K562 (cell line): ENCODE measurements around the gene MEAF6. TPM values are rescaled to one million over a fixed set of nuclear protein-coding genes. Genes with fewer than 3 reads are reported as not detected.

Experiments
- ATF7 ChIP-seq: fragments of 450-650 bp; IDR thresholded peaks from 2 replicates; pipeline ENCODE4 v1.7.1; 2014; ENCODE audit warnings: mild to moderate bottlenecking, moderate library complexity
- CCAR2 ChIP-seq: fragments of 200-400 bp; formaldehyde crosslinking; IDR thresholded peaks from 2 replicates; pipeline ENCODE4 v1.6.1; 2017; ENCODE audit warnings: mild to moderate bottlenecking, low read depth, low read length
- CREBBP ChIP-seq: IDR thresholded peaks from one replicate; pipeline ENCODE4 v1.6.1; 2012; ENCODE audit warnings: low read depth, mild to moderate bottlenecking, control low read depth, inconsistent platforms, low read length
- DPF2 ChIP-seq: fragments of 450-650 bp; IDR thresholded peaks from 2 replicates; pipeline ENCODE4 v1.6.1; 2016
- FOXP4 ChIP-seq: sonication (generic); formaldehyde crosslinking; IDR thresholded peaks from 2 replicates; pipeline ENCODE4 v1.8.0; 2022; ENCODE audit warnings: mild to moderate bottlenecking, missing genetic modification reagents, borderline replicate concordance
- GTF2F1 ChIP-seq: IDR thresholded peaks from 2 replicates; pipeline ENCODE4 v1.6.1; 2011; ENCODE audit warnings: low read depth, low read length, improper control_type of control experiment
- HDAC3 ChIP-seq: fragments of 450-650 bp; IDR thresholded peaks from 2 replicates; pipeline ENCODE4 v1.6.1; 2018; ENCODE audit warnings: borderline replicate concordance, mild to moderate bottlenecking, moderate library complexity; ENCODE audit not compliant: partially characterized antibody
- HMG20A ChIP-seq: fragments of 450-650 bp; formaldehyde crosslinking; conservative IDR thresholded peaks from 2 replicates; pipeline ENCODE4 v1.4.0; 2020; ENCODE audit warnings: mild to moderate bottlenecking, mixed read lengths
- HNRNPK ChIP-seq: fragments of 200-400 bp; formaldehyde crosslinking; IDR thresholded peaks from one replicate; pipeline ENCODE4 v1.6.1; 2018; ENCODE audit warnings: mild to moderate bottlenecking, low read depth, low read length; ENCODE audit not compliant: poor library complexity, severe bottlenecking
- HOMEZ ChIP-seq: fragments of 250-450 bp; sonication (Bioruptor Pico); IDR thresholded peaks from 2 replicates; pipeline ENCODE4 v1.4.0; 2020; ENCODE audit warnings: mild to moderate bottlenecking, moderate library complexity
- PKNOX1 ChIP-seq: fragments of 450-650 bp; IDR thresholded peaks from 2 replicates; pipeline ENCODE4 v1.6.1; 2016
- POLR2AphosphoS2 ChIP-seq: IDR thresholded peaks from 2 replicates; pipeline ENCODE4 v1.6.1; 2012; ENCODE audit warnings: low read length, improper control_type of control experiment
- SAFB2 ChIP-seq: fragments of 200-400 bp; formaldehyde crosslinking; IDR thresholded peaks from 2 replicates; pipeline ENCODE4 v1.6.1; 2018; ENCODE audit warnings: borderline replicate concordance, low read length, low read depth, moderate library complexity; ENCODE audit not compliant: severe bottlenecking
- SMARCC2 ChIP-seq: fragments of 450-650 bp; IDR thresholded peaks from 2 replicates; pipeline ENCODE4 v1.6.1; 2017; ENCODE audit warnings: antibody characterized with exemption, moderate library complexity, mild to moderate bottlenecking, low read depth
- TCF3 ChIP-seq: sonication (generic); formaldehyde crosslinking; IDR thresholded peaks from 2 replicates; pipeline ENCODE4 v1.4.0; 2020; ENCODE audit warnings: mild to moderate bottlenecking, missing genetic modification reagents
- U2AF1 ChIP-seq: fragments of 200-400 bp; formaldehyde crosslinking; optimal IDR thresholded peaks from 2 replicates; pipeline ENCODE3; 2017; ENCODE audit warnings: mild to moderate bottlenecking, low read depth, low read length, moderate library complexity
- XRCC5 ChIP-seq: fragments of 200-400 bp; formaldehyde crosslinking; IDR thresholded peaks from 2 replicates; pipeline ENCODE4 v1.6.1; 2017; ENCODE audit warnings: low read depth, mild to moderate bottlenecking, low read length
- ZNF354B ChIP-seq: fragments of 250-450 bp; sonication (Bioruptor Pico); IDR thresholded peaks from 2 replicates; pipeline ENCODE4 v1.4.0; 2020
- ZNF431 ChIP-seq: sonication (generic); formaldehyde crosslinking; IDR thresholded peaks from 2 replicates; pipeline ENCODE4 v1.8.0; 2022; ENCODE audit warnings: mild to moderate bottlenecking, missing genetic modification reagents
- ZNF561 ChIP-seq: fragments of 450-650 bp; formaldehyde crosslinking; conservative IDR thresholded peaks from 2 replicates; pipeline ENCODE4 v1.4.0; 2020; ENCODE audit warnings: mild to moderate bottlenecking, moderate library complexity
- ZNF695 ChIP-seq: fragments of 450-650 bp; formaldehyde crosslinking; IDR thresholded peaks from 2 replicates; pipeline ENCODE4 v1.4.0; 2020; ENCODE audit warnings: mild to moderate bottlenecking, moderate library complexity
- polyA plus RNA-seq, 8 experiments: library from polyadenylated mRNA; depleted of rRNA in 4 of 8; stranded (reverse) in 5 of 8; unstranded in 3 of 8; fragments of >200 nt; fragmentation: Nextera tagmentation in 2 of 8; fragmentation: Illumina TruSeq in 1 of 8; extraction: Ambion mirVana in 2 of 8; extraction: Trizol in 1 of 8; gene quantifications; 2 replicates each; pipeline versions ENCODE4 v1.2.1 to v1.2.3, GENCODE V29; 2011 to 2014; ENCODE audit warnings: inconsistent platforms in 1 of 8, missing spikeins in 1 of 8
- total RNA-seq, 7 experiments: library from RNA; depleted of rRNA in 6 of 7; stranded (reverse); fragments of >200 nt in 6 of 7; fragmentation: Illumina TruSeq in 2 of 7; extraction: Trizol in 2 of 7; gene quantifications; 2 replicates each; pipeline versions ENCODE4 v1.2.1 to v1.2.3, GENCODE V29; 2011 to 2021; ENCODE audit warnings: low replicate concordance in 1 of 7
- TF ChIP-seq, protein P1 (sequence below): sonication (generic); formaldehyde crosslinking; IDR thresholded peaks from 2 replicates; pipeline ENCODE4 v1.8.0; 2022; ENCODE audit warnings: mild to moderate bottlenecking, missing genetic modification reagents

The MEAF6 gene
- total and polyA plus RNA-seq, 9 of the 15 experiments (the other 6 are each of a cell fraction or from before 2014, with no cell fraction given), result 55.0 to 151 (median 92.3) TPM

- TF ChIP-seq, protein P1, sequence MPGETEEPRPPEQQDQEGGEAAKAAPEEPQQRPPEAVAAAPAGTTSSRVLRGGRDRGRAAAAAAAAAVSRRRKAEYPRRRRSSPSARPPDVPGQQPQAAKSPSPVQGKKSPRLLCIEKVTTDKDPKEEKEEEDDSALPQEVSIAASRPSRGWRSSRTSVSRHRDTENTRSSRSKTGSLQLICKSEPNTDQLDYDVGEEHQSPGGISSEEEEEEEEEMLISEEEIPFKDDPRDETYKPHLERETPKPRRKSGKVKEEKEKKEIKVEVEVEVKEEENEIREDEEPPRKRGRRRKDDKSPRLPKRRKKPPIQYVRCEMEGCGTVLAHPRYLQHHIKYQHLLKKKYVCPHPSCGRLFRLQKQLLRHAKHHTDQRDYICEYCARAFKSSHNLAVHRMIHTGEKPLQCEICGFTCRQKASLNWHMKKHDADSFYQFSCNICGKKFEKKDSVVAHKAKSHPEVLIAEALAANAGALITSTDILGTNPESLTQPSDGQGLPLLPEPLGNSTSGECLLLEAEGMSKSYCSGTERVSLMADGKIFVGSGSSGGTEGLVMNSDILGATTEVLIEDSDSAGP, result no peak
- TF ChIP-seq HMG20A (CRISPR knock-in tag) (no peak), ZNF354B (CRISPR knock-in tag) (no peak), ZNF695 (CRISPR knock-in tag) (no peak), ATF7 (peak; percentile 83), CCAR2 (no peak), ZNF431 (CRISPR knock-in tag) (no peak), HNRNPK (no peak), DPF2 (peak; percentile 62), POLR2AphosphoS2 (peak; percentile 59; the same call in 1 of the 2 replicates), ZNF561 (CRISPR knock-in tag) (no peak), PKNOX1 (peak; percentile 73), CREBBP (no peak), XRCC5 (no peak), HDAC3 (no peak), SMARCC2 (no peak), U2AF1 (no peak), GTF2F1 (no peak), HOMEZ (peak; percentile 64; the same call in 1 of the 2 replicates), TCF3 (CRISPR knock-in tag) (0 out of 2 replicates have a peak, but pooled peaks have one; percentile 7), FOXP4 (CRISPR knock-in tag) (peak; percentile 26; the same call in 1 of the 2 replicates), SAFB2 (no peak)
Observed at GRCh38 chr1:37553927-37554808, 39.6 kb upstream of the MEAF6 start, which contains the start of gene SNIP1 (continued).
